22Rv1 (cell line): Measurements from ENCODE around the gene PTP4A1.

ENCODE experiments used
- H3K27ac ChIP-seq: fragments of 450-650 bp; 2 replicates; pipeline ENCODE4 v1.5.1; 2017
- ZFX ChIP-seq: fragments of 450-650 bp; IDR thresholded peaks from 2 replicates; pipeline ENCODE4 v1.6.1; 2017; ENCODE audit warnings: antibody characterized with exemption, borderline replicate concordance
- TF ChIP-seq, protein P1 (sequence below): fragments of 450-650 bp; IDR thresholded peaks from 2 replicates; pipeline ENCODE4 v1.5.1; 2017; ENCODE audit warnings: mild to moderate bottlenecking

The PTP4A1 gene

DNA sequence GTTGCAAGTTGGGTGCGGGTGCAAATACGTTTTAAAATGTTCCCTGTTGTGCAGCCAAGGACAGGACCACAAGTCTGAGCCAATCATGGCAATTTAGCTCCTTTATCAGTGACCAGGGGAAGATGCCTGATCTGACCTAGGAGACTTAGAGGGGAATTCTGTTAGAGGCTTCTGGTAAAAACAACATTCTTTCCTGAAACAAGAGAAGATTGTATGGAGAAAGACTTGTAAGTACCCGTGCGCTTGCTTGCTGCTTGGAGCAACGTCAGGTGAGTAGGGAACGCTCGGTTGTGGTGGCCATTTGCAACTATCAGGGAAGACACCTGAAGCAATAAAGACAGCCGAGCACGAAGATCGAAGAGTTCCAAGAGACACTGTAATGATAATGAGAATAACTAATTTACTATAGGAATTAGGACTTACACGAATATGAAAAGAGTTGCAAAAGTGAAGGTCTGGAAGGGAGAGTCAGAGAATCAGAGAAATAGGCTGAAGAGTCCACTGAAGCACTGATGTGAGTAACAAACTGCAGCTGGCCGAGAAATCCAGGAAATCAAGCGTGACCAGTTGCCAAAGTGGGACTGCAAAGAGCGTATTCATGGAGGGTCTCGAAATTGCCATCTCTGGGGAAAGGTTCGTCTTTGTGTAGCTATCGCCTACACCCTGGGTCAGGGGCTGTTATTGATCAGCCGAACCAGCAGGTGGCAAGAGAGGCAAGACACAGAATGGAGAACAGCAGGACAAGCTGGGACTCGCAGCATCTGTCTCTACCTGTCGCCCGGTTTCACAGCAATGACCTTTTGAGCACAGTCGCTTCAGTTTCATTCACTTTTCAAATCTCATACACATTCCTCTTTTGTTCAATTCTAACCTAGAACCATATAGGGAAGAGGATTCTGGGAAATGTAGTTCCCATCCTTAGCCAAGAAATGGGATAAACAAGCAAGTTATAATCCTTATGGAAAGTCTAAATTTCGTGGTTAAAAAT, 26.1 kb downstream of the PTP4A1 start:
- H3K27ac ChIP-seq = peak overlapping the region; percentile 55
- no peak for TF ChIP-seq ZFX
- TF ChIP-seq, protein P1, sequence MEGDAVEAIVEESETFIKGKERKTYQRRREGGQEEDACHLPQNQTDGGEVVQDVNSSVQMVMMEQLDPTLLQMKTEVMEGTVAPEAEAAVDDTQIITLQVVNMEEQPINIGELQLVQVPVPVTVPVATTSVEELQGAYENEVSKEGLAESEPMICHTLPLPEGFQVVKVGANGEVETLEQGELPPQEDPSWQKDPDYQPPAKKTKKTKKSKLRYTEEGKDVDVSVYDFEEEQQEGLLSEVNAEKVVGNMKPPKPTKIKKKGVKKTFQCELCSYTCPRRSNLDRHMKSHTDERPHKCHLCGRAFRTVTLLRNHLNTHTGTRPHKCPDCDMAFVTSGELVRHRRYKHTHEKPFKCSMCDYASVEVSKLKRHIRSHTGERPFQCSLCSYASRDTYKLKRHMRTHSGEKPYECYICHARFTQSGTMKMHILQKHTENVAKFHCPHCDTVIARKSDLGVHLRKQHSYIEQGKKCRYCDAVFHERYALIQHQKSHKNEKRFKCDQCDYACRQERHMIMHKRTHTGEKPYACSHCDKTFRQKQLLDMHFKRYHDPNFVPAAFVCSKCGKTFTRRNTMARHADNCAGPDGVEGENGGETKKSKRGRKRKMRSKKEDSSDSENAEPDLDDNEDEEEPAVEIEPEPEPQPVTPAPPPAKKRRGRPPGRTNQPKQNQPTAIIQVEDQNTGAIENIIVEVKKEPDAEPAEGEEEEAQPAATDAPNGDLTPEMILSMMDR = peak; percentile 88

GRCh38 chr6:63599243-63599642, 27.0 kb downstream of the PTP4A1 start:
- H3K27ac ChIP-seq = no peak overlapping the region
- TF ChIP-seq ZFX = no peak
- TF ChIP-seq, protein P1 = no peak

GRCh38 chr6:63600136-63600535, 27.9 kb downstream of the PTP4A1 start:
- H3K27ac ChIP-seq = no peak overlapping the region
- no peak for TF ChIP-seq ZFX
- TF ChIP-seq, protein P1 = no peak

GRCh38 chr6:63609231-63609630, 37.0 kb downstream of the PTP4A1 start:
- H3K27ac ChIP-seq = no peak overlapping the region
- TF ChIP-seq ZFX = no peak
- TF ChIP-seq, protein P1 = no peak

DNA sequence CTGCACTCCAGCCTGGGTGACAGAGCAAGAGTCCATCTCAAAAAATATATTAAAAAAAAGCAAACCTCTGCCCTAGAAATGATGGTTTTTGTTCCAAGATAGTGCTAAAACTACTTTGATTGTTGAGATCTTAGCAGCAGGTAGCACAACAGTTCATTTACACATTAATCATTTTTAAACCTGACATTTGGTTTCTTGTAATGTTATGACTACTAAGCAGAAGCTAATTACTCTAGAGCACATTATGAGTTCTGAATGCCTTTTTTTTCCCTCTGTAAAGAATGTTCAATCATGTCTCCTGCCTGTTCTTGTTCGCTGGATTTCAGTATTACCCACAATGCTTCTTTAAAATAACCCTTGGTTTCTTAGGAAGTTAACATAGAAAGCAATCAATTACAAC, 38.7 kb downstream of the PTP4A1 start:
- no peak overlapping the region for H3K27ac ChIP-seq
- TF ChIP-seq, protein P1 = no peak
- TF ChIP-seq ZFX = no peak

DNA sequence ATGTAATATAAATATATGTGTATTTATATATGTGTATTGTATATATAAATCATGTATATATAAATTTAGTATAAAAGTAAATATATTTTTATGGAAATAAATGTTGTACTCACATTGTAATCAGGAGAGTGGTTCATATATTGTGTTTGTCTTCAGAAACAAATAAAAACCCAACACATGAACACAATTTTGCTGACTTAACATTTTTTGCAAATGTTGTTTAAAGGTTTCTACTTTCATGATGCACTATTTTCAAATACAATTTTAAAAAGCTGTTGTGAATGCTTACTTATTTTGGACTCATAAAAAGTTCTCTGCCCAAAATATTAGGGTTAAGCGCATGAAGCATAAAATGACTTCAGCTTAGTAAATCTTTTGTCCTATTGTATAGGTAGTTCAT, 39.3 kb downstream of the PTP4A1 start:
- TF ChIP-seq, protein P1 = no peak
- TF ChIP-seq ZFX = no peak

GRCh38 chr6:63615590-63615989, 43.3 kb downstream of the PTP4A1 start:
- TF ChIP-seq, protein P1 = no peak
- no peak for TF ChIP-seq ZFX

More for the DNA sequence above, 39.3 kb downstream of the PTP4A1 start:
- H3K27ac ChIP-seq = no peak overlapping the region

More at GRCh38 chr6:63615590-63615989, 43.3 kb downstream of the PTP4A1 start:
- no peak overlapping the region for H3K27ac ChIP-seq
